Activated T-cell treated with anti-CD3 and anti-CD28 coated beads for 4 hours (primary cell): ENCODE measurements around the gene DDX1.
"Not testable (repeated sequence)": the region's sequence is repeated elsewhere in the genome, so short reads cannot be mapped to it uniquely, and the experiment has no call there.

Source experiments
- DNase-seq: peaks from one replicate; pipeline ENCODE4 v3.0.0-alpha.2; 2020

DDX1 gene

DNA sequence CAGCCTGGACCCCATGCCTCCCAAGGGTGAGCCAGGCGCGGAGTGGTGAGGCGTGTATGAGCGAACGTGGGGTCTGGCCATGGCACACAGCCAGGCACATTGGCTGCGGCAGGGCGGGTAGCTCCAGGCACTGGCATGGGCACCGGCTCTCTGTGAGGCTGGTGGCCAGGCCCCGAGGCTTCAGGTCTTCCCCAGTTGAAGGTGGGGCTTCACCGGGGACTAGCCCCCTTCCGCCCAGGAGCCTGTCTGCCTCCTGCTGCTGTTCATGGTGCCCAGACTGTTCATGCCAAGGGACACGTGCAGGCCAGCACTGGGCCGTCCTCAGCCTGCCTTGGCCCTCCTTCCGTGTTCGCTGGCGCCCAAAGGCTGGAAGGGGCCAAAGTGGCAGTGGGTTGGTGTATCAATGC is 26.8 kb downstream of the DDX1 start:
- DNase-seq: no peak

DNA sequence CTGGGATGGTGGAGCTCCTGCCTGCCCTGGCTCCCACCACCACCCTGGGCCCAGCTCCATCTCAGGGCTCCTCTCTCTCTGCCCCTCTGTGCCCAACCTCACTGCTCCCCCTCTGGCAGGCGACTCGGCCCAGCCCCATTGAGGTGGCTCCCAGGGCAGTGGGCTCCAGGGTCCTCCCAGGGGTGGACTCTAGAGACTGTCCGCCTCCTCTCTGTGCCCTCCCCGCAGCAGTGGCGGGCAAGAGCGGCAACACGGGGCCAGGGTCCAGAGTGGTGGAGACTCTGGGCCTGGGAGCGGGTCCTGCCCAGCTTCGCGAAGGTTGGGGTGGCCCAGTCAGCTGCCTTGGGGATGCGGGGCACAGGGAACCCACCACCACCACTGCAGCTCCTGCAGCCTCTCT is 27.4 kb downstream of the DDX1 start:
- DNase-seq: no peak

DNA sequence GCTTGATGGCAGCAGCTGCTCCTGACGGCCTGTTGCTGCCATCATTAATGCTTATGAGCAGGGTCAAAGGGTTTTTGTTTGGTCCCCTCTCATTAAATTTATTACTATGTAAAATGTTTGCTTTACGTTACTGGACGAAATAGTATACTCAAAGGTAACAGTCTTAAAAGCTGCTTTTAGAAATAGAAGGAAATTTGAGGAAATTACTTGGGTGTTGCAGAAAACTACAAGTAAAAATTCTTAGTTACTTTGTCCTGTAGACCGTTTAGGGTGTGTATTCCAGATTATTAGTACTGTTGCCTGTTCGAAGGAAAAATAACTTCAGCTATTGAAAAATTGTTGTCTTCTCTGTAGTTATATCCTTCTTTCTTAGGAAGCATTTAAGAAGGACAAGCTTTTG is 27.8 kb downstream of the DDX1 start:
- no peak for DNase-seq

DNA sequence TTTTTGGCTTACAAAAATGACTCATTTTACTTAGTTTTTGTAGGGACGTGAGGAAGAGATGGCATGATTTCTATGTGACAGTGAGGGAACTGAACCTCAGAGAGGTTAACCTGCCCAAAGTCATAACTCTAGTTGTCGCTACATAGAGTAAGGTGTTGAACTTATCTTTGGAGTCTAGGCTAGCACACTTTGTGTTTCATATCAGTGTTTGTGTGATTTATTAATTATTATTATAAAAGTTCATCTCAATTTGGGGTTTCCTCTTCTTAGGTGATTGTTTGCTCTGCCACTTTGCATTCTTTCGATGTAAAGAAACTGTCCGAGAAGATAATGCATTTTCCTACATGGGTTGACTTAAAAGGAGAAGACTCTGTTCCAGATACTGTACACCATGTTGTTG is 28.3 kb downstream of the DDX1 start:
- no peak for DNase-seq

DNA sequence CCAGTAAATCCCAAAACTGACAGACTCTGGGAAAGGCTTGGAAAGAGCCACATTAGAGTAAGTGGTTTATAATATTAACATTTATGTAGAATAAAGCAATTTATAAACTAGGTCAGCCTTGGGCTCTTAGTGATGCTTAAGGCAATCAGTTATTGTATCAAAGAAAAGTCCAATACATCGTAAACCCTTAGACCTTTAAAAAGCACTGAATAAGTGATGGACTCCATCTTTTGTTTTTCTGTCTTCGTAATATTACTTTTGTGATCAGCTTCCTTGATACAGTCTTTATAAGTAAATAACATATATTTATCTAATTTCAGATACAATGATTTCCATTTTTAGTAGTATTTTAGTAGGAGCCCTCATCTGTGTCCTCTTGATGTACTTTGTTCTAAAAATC is 28.7 kb downstream of the DDX1 start:
- no peak for DNase-seq

DNA sequence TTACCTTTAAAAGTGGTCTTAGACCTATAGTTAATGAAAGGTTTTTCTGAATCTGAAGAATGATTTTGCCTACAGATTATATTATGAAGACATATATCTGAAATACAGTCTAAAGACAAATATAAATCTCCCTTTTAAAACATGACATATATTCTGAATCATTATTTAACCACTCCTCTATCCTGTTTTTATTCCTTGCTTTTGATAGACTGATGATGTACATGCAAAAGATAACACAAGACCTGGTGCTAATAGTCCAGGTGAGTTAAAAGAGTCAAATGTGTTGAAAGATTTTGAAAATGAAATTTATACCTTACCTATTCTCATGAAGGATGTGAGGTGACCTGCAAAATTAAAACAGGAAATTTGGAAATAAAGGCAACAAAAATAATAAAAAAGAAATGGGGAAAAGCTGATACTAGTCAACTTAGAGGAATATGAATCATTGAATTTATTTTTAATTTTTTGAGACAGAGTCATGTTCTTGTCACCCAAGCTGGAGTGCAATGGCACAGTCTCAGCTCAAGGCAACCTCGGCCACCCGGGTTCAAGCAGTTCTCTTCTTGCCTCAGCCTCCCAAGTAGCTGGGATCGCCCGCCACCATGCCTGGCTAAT is 29.3 kb downstream of the DDX1 start:
- no peak for DNase-seq

DNA sequence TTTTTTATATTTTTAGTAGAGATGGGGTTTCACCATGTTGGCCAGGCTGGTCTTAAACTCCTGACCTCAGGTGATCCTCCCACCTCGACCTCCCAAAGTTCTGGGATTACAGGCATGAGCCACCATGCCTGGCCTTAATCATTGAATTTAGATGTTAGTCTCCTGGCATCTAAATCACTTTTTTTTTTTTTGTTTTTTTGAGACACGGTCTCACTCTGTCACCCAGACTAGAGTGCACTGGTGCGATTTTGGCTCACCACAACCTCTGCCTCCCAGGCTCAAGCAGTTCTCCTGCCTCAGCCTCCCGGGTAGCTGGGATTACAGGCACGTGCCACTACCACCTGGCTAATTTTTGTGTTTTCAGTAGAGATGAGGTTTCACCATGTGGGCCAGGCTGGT is 29.8 kb downstream of the DDX1 start:
- DNase-seq: not testable (repeated sequence)

DNA sequence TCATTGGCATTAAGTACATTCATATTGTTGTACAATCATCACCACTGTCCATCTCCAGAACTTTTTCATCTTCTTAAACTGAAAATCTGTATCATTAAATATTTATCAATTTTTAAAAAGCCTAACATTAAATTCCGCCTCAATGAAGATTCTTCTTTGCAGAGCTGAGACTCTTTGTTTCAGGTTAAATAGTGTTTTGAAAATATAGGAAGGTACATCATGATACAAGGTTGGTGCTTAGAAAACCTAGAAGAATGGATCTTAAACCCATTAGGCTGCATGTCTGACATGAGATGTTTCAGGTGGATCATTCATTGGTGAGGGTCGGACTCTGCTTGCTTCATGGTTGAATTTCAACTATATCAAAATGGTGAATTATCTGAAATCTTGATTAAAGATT is 30.5 kb downstream of the DDX1 start:
- DNase-seq: no peak

DNA sequence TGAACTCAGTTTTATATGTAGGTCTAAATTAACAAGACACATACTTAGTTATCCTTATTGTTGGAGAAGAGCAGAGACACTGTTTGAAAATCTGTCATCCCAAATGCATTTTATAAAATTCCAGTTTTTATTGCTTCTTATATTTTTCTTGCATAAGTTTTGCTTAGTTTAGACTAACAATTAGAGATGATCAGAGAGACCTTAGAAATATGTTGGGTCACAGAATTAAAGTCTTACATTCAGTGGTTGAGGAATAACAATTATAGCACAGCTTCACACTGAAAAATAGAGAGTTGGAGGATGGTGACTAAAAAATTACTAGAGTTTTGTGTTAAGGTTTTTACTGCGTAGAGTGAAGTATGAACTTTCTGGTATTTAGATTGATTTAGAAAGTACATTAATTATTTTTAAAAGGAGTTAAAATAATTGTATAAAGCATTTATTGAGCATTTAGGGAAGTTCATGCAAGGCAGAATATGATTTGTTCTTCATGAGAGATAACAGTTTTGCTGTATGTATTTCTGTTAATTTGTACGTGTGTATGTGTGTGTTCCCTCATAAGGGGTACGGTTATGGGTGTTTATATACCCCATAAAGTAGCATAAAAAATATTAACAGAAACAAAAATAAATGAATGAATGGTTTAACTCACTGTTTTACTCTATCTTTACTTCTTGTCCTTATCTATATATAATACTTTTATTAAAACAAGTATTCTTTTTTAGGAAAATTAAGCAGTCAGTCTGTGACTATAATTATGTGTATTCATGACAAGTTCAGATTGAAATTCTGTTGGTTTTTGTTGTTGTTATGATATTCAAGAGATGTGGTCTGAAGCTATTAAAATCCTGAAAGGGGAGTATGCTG is 31.2 kb downstream of the DDX1 start:
- DNase-seq: no peak

DNA sequence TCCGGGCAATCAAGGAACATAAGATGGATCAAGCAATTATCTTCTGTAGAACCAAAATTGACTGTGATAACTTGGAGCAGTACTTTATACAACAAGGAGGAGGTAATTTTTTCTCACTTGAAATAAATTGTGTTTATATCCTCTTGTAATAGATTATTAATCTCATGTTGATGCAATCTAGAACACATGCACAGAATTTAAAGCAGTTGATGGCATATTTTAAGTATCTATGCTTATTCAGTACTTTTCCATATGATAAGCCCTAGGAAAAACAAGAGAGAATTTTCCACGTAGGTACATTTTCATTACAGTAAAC is 31.8 kb downstream of the DDX1 start:
- no peak for DNase-seq

DNA sequence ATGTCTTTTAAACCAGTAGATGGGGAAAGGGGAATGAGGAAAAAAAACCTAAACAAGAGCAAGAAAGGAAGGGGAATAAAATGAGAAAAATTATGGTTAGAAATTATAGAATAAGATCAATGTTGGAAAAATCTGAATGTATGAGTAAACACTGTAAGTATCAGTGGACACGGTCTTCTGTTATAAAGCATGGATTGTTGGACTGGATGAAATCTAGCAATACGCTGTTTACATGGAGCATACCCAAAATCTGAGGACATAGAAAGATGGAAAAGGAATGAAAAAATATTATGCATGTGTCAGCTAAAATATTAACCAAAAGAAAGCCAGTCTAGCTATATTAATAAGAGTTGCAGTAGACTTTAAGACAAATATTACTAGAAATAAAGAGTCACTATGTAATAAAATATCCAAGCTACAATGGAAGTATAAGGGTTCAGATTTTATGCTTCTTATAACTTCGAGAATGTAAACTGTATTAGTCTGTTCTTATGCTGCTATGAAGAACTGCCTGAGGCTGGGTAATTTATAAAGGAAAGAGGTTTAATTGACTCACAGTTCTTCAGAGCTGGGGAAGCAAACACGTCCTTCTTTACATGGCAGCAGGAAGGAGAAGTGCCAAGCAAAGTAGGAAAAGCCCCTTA is 32.4 kb downstream of the DDX1 start:
- no peak for DNase-seq

DNA sequence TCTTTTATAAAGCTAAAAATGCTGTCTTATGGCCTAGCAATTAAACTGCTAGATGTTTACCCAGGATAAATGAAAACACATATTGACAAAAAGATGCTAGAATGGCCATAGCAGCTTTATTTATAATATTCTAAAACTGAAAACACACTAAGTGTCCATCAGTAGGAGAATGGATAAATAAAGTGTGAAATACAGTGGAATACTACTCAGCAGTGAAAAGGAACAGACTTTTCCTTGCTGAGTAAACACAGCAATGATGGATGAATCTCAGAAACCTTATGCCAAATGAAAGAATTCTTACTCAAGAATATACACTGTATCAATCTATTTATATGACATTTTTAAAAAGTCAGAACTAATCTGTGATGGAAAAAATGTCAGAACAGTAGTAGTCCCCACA is 33.2 kb downstream of the DDX1 start:
- no peak for DNase-seq

DNA sequence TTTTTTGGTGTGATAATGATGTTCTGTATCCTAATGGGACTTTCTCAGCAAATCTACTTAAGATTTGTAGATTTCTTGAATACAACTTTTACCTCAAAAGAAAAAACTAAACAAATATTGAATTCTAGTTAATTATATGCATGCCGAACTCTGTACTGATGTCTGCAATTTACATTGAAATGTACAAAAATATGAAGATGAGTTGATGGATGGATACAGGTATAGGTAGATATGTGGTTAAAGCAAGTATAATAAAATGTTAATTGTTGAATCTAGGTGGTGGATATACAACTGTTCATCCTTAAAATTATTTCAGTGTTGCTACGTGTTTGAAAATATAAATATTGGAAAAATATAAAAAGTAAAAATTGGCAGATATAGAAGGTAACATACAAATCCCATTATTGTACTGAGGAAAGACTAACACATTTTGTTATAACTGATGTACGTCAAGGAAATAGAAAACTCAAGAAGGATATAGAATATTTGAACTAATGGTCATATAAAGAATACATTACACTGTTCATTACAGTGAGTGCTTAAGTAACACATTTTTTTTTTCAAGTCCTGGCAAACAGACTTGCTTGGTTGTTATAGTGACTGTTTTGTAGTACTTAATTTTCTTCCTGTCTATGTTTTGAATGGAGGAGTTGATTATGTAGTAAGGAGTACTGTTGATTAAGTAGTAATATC is 33.8 kb downstream of the DDX1 start:
- DNase-seq: no peak

DNA sequence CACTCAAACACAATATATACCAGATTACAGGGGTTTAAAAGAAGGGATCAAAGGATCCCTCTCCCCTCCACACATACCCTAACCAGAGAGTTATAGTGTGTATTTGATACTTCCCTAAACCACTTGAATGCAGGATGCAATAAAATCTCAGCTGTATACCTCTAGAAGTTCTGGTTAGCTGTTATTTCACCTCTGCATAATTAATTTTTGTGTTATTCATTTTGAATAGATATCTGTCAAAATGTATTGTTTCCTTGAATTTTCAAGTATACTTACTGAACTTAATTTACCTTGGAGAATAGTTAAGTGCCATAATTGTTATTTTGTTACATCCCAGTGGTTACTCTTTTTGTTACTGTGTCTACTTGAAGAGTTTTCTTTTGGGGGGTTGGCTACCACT is 34.5 kb downstream of the DDX1 start:
- no peak for DNase-seq

DNA sequence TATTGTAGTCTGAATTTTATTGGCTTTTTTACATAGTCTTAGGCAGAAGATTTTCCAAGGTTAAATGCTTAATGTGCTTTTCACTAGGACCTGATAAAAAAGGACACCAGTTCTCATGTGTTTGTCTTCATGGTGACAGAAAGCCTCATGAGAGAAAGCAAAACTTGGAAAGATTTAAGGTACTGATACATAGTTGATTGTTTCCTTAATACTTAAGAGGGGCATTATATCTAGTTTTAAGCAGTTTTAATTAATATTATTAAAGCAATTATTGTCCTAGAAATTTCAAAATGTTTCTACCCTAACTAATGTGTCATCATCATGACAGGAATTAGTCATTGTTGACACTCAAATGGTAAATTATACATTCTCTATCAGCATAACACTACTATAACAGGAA is 35.3 kb downstream of the DDX1 start:
- DNase-seq: no peak

DNA sequence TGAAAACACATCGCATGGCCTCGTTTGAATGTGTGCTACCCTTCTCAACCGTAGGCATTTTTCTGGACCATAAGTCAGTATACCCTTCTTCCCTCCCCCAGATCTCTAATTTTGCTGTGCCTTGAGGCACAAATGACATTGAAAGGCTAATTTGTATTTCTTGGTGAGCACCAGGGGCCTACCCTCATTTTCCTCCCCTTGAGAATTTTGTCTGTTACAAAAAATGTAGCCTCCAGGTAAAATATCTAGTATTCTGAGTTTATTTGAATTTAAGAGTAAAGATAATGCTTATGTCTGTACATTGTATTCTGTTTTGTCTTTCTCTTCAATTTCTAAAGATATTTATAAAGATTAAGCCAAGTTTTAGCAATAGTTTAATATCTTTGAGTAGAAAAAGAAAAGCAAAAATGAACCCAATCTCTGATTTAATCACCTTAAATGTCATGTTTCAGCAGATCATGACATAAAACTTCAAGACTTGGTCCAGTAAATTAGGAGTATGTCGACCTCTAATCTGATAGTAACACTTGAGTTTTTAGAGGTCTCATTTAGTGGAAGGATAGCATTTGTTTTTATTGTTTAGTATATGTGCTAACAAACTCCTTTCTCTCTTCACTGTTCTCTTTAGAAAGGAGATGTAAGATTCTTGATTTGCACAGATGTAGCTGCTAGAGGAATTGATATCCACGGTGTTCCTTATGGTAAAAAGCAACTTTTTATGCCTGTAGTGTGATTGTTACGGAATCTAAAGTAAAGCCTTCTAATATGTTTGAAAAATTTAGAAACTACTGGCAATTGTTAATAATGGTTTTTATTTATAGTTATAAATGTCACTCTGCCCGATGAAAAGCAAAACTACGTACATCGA is 36.4 kb downstream of the DDX1 start:
- DNase-seq: no peak

DNA sequence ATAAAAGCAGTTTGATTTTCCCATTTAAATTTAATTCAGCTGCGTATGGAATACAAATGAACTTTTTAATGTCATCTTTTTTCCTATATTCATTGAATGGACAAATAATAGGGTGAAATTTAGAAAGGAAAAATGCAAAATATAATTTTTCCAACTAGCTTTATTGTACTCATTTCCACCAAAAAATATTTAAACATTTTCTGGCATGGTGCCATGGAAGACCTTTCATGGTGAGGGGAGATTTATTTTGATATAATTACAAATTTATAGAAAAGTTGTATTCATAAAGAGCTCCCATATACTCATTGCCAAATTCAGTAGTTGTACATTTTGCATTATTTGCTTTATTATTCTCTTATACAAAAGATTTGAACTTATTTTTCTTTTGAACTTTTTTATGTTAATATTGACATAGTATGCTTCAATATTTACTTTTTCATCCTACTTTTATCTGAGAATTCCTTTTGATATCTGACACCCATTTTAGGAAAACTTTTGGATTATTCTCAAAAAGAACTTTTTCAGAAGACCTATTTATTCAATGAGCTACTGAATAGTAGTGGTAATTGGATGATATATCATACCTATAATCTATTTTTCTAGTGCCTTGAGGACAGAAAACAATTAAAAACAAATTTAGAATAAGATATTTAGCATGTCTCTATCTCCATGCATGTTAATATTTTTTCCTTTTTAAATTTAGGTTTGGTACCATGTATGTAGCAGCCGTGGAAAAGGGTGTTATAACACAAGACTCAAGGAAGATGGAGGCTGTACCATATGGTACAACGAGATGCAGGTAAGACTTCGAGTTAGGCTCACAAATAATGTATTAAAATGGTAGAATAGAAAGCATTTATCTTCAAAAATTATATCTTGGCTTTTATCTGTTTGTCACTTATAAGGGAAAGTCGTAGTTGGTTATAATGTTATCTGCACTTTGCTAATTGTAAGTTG is 37.5 kb downstream of the DDX1 start:
- no peak for DNase-seq

DNA sequence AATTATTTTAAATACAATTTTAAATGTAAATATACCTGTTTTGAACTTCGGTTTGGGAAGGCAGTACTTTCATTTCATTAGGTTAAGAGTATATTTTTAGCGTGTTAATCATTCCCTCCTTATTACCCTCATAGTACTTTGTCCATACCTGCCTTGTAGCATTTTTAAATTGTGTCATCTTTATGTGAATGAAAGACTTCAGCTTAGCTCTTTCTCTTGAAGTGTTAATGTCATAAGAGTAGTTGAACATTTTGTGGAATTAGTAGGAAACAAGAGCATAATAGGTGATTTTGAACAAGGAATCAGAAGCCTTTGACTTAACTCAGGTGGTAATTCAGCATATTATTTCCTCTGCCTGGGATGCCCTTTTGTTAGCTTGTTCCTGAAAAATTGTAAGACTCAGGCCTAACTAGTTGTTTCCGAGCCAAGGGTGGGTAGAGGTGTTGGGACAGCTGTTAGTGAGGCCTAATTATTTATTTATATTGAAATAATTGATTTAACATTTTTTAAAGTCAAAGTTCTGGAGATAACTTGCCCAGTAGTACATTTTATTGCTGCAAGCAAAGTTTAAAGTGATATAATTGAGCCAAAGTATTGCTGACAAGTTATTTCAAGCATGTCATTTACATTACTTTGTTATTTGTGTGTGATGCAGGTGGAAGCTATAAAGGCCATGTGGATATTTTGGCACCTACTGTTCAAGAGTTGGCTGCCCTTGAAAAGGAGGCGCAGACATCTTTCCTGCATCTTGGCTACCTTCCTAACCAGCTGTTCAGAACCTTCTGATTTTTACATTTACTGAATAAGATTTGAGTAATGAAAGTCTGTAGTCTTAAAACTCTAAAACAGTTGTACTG is 38.7 kb downstream of the DDX1 start:
- no peak for DNase-seq

DNA sequence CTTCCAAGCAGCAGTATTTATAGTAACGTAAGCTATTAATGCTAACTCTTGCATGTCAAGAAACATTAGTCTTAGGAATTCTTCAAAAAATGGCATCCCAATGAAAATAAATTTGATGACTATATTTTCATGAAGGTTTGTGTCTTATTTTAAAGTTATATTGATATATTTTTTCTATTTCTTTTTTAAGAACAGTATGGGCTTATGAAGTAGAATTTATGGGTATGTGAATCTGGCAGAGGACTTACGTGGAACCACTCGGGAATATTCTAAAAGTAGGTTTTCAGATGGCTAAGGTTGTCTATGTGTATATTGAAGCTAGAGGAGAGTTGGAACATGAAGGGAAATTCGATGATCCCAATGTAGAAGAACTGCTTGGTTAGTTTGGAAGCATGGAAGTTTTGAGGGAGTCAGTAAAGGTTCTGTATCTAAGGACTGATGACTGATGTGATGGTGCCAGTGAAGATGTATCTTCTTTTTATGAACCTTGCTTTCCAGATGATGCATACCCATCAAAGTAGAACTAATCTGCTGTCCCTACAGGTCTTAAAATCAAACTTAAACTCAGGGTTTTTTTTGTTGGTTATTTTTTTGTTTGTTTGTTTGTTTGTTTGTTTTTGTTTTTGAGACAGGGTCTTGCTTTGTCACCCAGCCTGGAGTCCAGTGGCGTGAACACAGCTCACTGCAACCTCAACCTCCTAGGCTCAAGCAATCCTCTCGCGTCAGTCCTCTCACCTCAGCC is 39.5 kb downstream of the DDX1 start:
- no peak for DNase-seq

DNA sequence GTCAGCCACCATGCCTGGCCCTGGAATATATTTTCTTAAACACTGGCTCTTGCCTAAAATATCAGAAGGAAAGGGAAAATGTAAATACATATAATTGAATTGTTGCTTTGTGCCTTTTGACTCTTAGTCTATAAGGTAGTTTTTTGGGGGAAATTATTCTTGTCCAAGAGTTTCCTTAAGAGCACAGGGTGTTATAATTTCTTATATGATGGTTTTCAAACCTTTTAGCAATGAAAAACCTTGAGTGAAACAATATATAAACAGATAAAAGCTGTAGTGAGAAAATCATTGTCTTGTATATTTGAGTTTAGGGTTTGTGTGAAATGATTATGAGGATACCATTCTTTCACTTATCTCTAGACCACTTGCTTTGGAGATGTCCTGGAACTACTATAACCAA is 40.2 kb downstream of the DDX1 start:
- DNase-seq: no peak
